CD4-positive, alpha-beta memory T cell (primary cell): Measurements from ENCODE around the gene PRAMEF5. TPM values are rescaled to one million over a fixed set of nuclear protein-coding genes. Genes with fewer than 3 reads are reported as not detected.
"Not testable (repeated sequence)": the region's sequence is repeated elsewhere in the genome, so short reads cannot be mapped to it uniquely, and the experiment has no call there.

Source experiments
- CTCF ChIA-PET: fragments of 350-600 bp; sonication (Branson Sonifier 250); formaldehyde crosslinking; loops from one replicate; lab custom pipeline; 2021; ENCODE audit warnings: inconsistent platforms; ENCODE audit not compliant: partially characterized antibody; lab: Charles Lee
- POLR2A ChIA-PET: fragments of 350-600 bp; sonication (Branson Sonifier 250); formaldehyde crosslinking; loops from one replicate; lab custom pipeline; 2021; ENCODE audit not compliant: partially characterized antibody; lab: Charles Lee
- DNase-seq, 5 donors: peaks; one replicate each; pipeline versions ENCODE4 v3.0.0 to v3.0.0-alpha.2; 2020 to 2022; ENCODE audit warnings: mixed read lengths in 1 of 5
- H3K27ac ChIP-seq: one replicate; pipeline ENCODE4 v1.7.0; 2013; ENCODE audit warnings: low read depth, low read length
- H3K27me3 ChIP-seq: 2 replicates; pipeline ENCODE4 v1.7.0; 2013; ENCODE audit warnings: mild to moderate bottlenecking, low read length, moderate library complexity; ENCODE audit not compliant: insufficient read depth
- H3K36me3 ChIP-seq: 2 replicates; pipeline ENCODE4 v1.7.0; 2013; ENCODE audit warnings: mild to moderate bottlenecking, low read length, moderate library complexity; ENCODE audit not compliant: insufficient read depth
- H3K4me1 ChIP-seq: 2 replicates; pipeline ENCODE4 v1.7.0; 2013; ENCODE audit warnings: mild to moderate bottlenecking, low read length, moderate library complexity; ENCODE audit not compliant: insufficient read depth
- H3K4me3 ChIP-seq, 2 donors: one replicate each; pipeline ENCODE4 v1.7.0; 2013; ENCODE audit warnings: low read length in 2 of 2, mild to moderate bottlenecking in 1 of 2
- H3K9me3 ChIP-seq, 2 donors: one replicate each; pipeline ENCODE4 v1.7.0; 2013; ENCODE audit warnings: low read length in 2 of 2, control low read depth in 1 of 2; ENCODE audit not compliant: control insufficient read depth in 1 of 2
- H3K27ac Mint-ChIP-seq, 7 donors: one replicate each; pipeline ENCODE4 v1.8.0; 2020 to 2021; ENCODE audit warnings: mixed read lengths in 7 of 7, mild to moderate bottlenecking in 6 of 7, inconsistent platforms in 3 of 7, moderate library complexity in 3 of 7
- H3K27me3 Mint-ChIP-seq, 2 donors: one replicate each; pipeline ENCODE4 v1.8.0; 2020 to 2021; ENCODE audit warnings: mixed read lengths in 2 of 2
- H3K36me3 Mint-ChIP-seq, 2 donors: one replicate each; pipeline ENCODE4 v1.8.0; 2020 to 2021; ENCODE audit warnings: mixed read lengths in 2 of 2, inconsistent platforms in 1 of 2, mild to moderate bottlenecking in 1 of 2
- H3K4me1 Mint-ChIP-seq, 4 donors: one replicate each; pipeline ENCODE4 v1.8.0; 2020 to 2021; ENCODE audit warnings: mixed read lengths in 4 of 4, mild to moderate bottlenecking in 1 of 4
- H3K4me3 Mint-ChIP-seq, 8 donors: one replicate each; pipeline ENCODE4 v1.8.0; 2020 to 2021; ENCODE audit warnings: mixed read lengths in 8 of 8, mild to moderate bottlenecking in 7 of 8, moderate library complexity in 6 of 8, inconsistent platforms in 3 of 8
- H3K9me3 Mint-ChIP-seq, 8 donors: one replicate each; pipeline ENCODE4 v1.8.0; 2020 to 2021; ENCODE audit warnings: mixed read lengths in 8 of 8, mild to moderate bottlenecking in 5 of 8, inconsistent platforms in 3 of 8, moderate library complexity in 1 of 8
- intact Hi-C: fragments of 100-400 bp; cut with micrococcal nuclease; formaldehyde crosslinking; loops from one replicate; pipeline ENCODE4 v1.15.1; 2023
- polyA plus RNA-seq, 2 donors: library from polyadenylated mRNA; unstranded; fragments of 300-500 nt; fragmentation: Illumina TruSeq; gene quantifications; one replicate each; pipeline ENCODE4 v1.2.3, GENCODE V29; 2021
- total RNA-seq, 2 experiments: library from RNA; stranded (reverse); gene quantifications; one replicate each; pipeline ENCODE4 v1.2.3, GENCODE V29; 2021

PRAMEF5 gene
- total and polyA plus RNA-seq, 4 experiments from 2014 or later: not detected

GRCh38 chr1:13237572-13237971 is 16.4 kb upstream of the PRAMEF5 start:
- H3K4me3 Mint-ChIP-seq, H3K27ac Mint-ChIP-seq, H3K4me1 ChIP-seq, H3K36me3 ChIP-seq, H3K9me3 Mint-ChIP-seq, H3K9me3 ChIP-seq, intact Hi-C loops, H3K36me3 Mint-ChIP-seq, DNase-seq, H3K27me3 Mint-ChIP-seq, H3K27ac ChIP-seq, H3K27me3 ChIP-seq, H3K4me1 Mint-ChIP-seq, POLR2A ChIA-PET, H3K4me3 ChIP-seq: not testable (repeated sequence)
- CTCF ChIA-PET: interaction anchor here (0.9 kb wide), 1 partner anchor 9 kb away, joined by 3 read pairs; no protein-coding TSS in a partner anchor

GRCh38 chr1:13239633-13240032 is 14.4 kb upstream of the PRAMEF5 start:
- H3K27ac Mint-ChIP-seq, H3K36me3 ChIP-seq, H3K27me3 Mint-ChIP-seq, H3K27ac ChIP-seq, H3K4me1 Mint-ChIP-seq, H3K4me3 ChIP-seq, H3K4me1 ChIP-seq, POLR2A ChIA-PET, CTCF ChIA-PET, H3K4me3 Mint-ChIP-seq, DNase-seq, H3K9me3 Mint-ChIP-seq, intact Hi-C loops, H3K9me3 ChIP-seq, H3K27me3 ChIP-seq, H3K36me3 Mint-ChIP-seq: not testable (repeated sequence)

- H3K9me3 Mint-ChIP-seq, CTCF ChIA-PET, H3K36me3 Mint-ChIP-seq, H3K27me3 ChIP-seq, DNase-seq, H3K27me3 Mint-ChIP-seq, H3K4me1 ChIP-seq, H3K36me3 ChIP-seq, H3K4me3 ChIP-seq, H3K27ac ChIP-seq, H3K27ac Mint-ChIP-seq, POLR2A ChIA-PET, H3K9me3 ChIP-seq, H3K4me1 Mint-ChIP-seq, H3K4me3 Mint-ChIP-seq, intact Hi-C loops: not testable (repeated sequence)
Observed at GRCh38 chr1:13243536-13244263, 10.3 kb upstream of the PRAMEF5 start.

GRCh38 chr1:13245841-13246553 is 8.0 kb upstream of the PRAMEF5 start:
- H3K4me1 ChIP-seq, H3K36me3 ChIP-seq, H3K9me3 Mint-ChIP-seq, H3K27me3 ChIP-seq, H3K36me3 Mint-ChIP-seq, DNase-seq, H3K27me3 Mint-ChIP-seq, H3K4me3 Mint-ChIP-seq, intact Hi-C loops, H3K4me3 ChIP-seq, H3K27ac ChIP-seq, H3K9me3 ChIP-seq, POLR2A ChIA-PET, H3K4me1 Mint-ChIP-seq, CTCF ChIA-PET: not testable (repeated sequence)
- H3K27ac Mint-ChIP-seq: peak overlapping the region in 1 of 7 donors; percentile 38

GRCh38 chr1:13246554-13246871 is 7.5 kb upstream of the PRAMEF5 start:
- H3K27me3 Mint-ChIP-seq, H3K4me1 Mint-ChIP-seq: not testable (repeated sequence)

GRCh38 chr1:13247122-13247521 is 6.9 kb upstream of the PRAMEF5 start:
- H3K27ac Mint-ChIP-seq, H3K36me3 Mint-ChIP-seq, H3K27me3 ChIP-seq, DNase-seq, H3K4me1 Mint-ChIP-seq, CTCF ChIA-PET, H3K27ac ChIP-seq, H3K9me3 Mint-ChIP-seq, H3K36me3 ChIP-seq, H3K4me3 ChIP-seq, H3K4me3 Mint-ChIP-seq, H3K9me3 ChIP-seq, H3K4me1 ChIP-seq, POLR2A ChIA-PET, H3K27me3 Mint-ChIP-seq, intact Hi-C loops: not testable (repeated sequence)

More at GRCh38 chr1:13246554-13246871, 7.5 kb upstream of the PRAMEF5 start:
- H3K36me3 ChIP-seq, H3K27me3 ChIP-seq, POLR2A ChIA-PET, H3K4me3 ChIP-seq, H3K9me3 Mint-ChIP-seq, H3K27ac Mint-ChIP-seq, H3K9me3 ChIP-seq, CTCF ChIA-PET, DNase-seq, H3K4me3 Mint-ChIP-seq, H3K27ac ChIP-seq, intact Hi-C loops, H3K36me3 Mint-ChIP-seq, H3K4me1 ChIP-seq: not testable (repeated sequence)

- H3K4me1 Mint-ChIP-seq, H3K27ac ChIP-seq, intact Hi-C loops, H3K27ac Mint-ChIP-seq, H3K27me3 Mint-ChIP-seq, H3K4me1 ChIP-seq, H3K4me3 Mint-ChIP-seq, H3K4me3 ChIP-seq, CTCF ChIA-PET, H3K9me3 ChIP-seq, H3K27me3 ChIP-seq, H3K36me3 ChIP-seq, POLR2A ChIA-PET, H3K36me3 Mint-ChIP-seq, H3K9me3 Mint-ChIP-seq, DNase-seq: not testable (repeated sequence)
Observed at GRCh38 chr1:13265124-13265523, 11.1 kb downstream of the PRAMEF5 start.
